HepG2 (cell line): ENCODE measurements around the gene DAB2.

Source experiments
- CTCF ChIP-seq: sonication (generic); formaldehyde crosslinking; IDR thresholded peaks from 2 replicates; pipeline ENCODE4 v1.5.0; 2020; ENCODE audit warnings: mild to moderate bottlenecking, missing genetic modification reagents, moderate library complexity
- GABPA ChIP-seq, 2 experiments: IDR thresholded peaks; 2 replicates each; pipeline ENCODE4 v1.6.1; 2011 to 2016; ENCODE audit warnings: low read depth in 2 of 2, low read length in 1 of 2, missing biosample characterization in 1 of 2, missing genetic modification characterization in 1 of 2
- REST ChIP-seq, 2 experiments: IDR thresholded peaks; 2 replicates each; pipeline ENCODE4 v1.6.1; 2011 to 2012; ENCODE audit warnings: low read length in 2 of 2, borderline replicate concordance in 1 of 2, low read depth in 1 of 2, mild to moderate bottlenecking in 1 of 2, moderate library complexity in 1 of 2
- SP1 ChIP-seq, 2 experiments: fragments of 450-650 bp in 1 of 2; sonication (generic) in 1 of 2; formaldehyde crosslinking in 1 of 2; IDR thresholded peaks; 2 replicates each; pipeline versions ENCODE4 v1.4.0 to v1.6.1; 2016 to 2020; ENCODE audit warnings: missing genetic modification reagents in 1 of 2
- ZEB1 ChIP-seq: IDR thresholded peaks from 2 replicates; pipeline ENCODE4 v1.6.1; 2012; ENCODE audit warnings: mild to moderate bottlenecking, low read depth, inconsistent platforms; ENCODE audit not compliant: insufficient replicate concordance
- TF ChIP-seq, protein P1 (sequence below): sonication (generic); formaldehyde crosslinking; IDR thresholded peaks from 2 replicates; pipeline ENCODE4 v1.4.0; 2020; ENCODE audit warnings: missing genetic modification reagents

GRCh38 chr5:39419796-39420195, 5.0 kb downstream of the DAB2 start:
- TF ChIP-seq, protein P1, sequence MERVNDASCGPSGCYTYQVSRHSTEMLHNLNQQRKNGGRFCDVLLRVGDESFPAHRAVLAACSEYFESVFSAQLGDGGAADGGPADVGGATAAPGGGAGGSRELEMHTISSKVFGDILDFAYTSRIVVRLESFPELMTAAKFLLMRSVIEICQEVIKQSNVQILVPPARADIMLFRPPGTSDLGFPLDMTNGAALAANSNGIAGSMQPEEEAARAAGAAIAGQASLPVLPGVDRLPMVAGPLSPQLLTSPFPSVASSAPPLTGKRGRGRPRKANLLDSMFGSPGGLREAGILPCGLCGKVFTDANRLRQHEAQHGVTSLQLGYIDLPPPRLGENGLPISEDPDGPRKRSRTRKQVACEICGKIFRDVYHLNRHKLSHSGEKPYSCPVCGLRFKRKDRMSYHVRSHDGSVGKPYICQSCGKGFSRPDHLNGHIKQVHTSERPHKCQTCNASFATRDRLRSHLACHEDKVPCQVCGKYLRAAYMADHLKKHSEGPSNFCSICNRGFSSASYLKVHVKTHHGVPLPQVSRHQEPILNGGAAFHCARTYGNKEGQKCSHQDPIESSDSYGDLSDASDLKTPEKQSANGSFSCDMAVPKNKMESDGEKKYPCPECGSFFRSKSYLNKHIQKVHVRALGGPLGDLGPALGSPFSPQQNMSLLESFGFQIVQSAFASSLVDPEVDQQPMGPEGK (CRISPR knock-in tag): no peak
- TF ChIP-seq CTCF (CRISPR knock-in tag): no peak
- no peak for TF ChIP-seq REST (IDR thresholded peaks at IDR 0.05; ENCODE audit: borderline replicate concordance in 1 of 2, low read depth in 1 of 2, low read length in 2 of 2)
- TF ChIP-seq SP1 (IDR thresholded peaks at IDR 0.05): no peak
- TF ChIP-seq SP1 (CRISPR knock-in tag; IDR thresholded peaks at IDR 0.05): no peak
- TF ChIP-seq GABPA (IDR thresholded peaks at IDR 0.05; ENCODE audit: low read depth, low read length): no peak
- no peak for TF ChIP-seq GABPA (CRISPR knock-in tag; IDR thresholded peaks at IDR 0.05; ENCODE audit: low read depth)
- TF ChIP-seq ZEB1: no peak
